WTC11 (cell line): ENCODE measurements around the gene CFAP74. TPM values are rescaled to one million over a fixed set of nuclear protein-coding genes. Genes with fewer than 3 reads are reported as not detected.

ENCODE experiments used
- ATAC-seq: fragments of 200-7000 bp; cut with Tn5 transposase; 2 replicates; pipeline ENCODE4 v1.10.0; 2021; ENCODE audit warnings: mild to moderate bottlenecking, moderate library complexity
- CTCF ChIA-PET: fragments of 300-600 bp; sonication (Branson Sonifier 250); formaldehyde crosslinking; loops from one replicate; lab custom pipeline; 2021; ENCODE audit warnings: antibody characterized with exemption; lab: Charles Lee
- POLR2A ChIA-PET: fragments of 350-600 bp; sonication (Branson Sonifier 250); formaldehyde crosslinking; loops from one replicate; lab custom pipeline; 2021; ENCODE audit warnings: antibody characterized with exemption; lab: Charles Lee
- DNase-seq: peaks from one replicate; pipeline ENCODE4 v3.0.0; 2021; ENCODE audit warnings: low spot score
- H3K27ac Mint-ChIP-seq: 2 replicates; pipeline ENCODE4 v1.8.0; 2021; ENCODE audit warnings: mixed read lengths
- H3K27me3 Mint-ChIP-seq: 2 replicates; pipeline ENCODE4 v1.8.0; 2021; ENCODE audit warnings: low read depth, mild to moderate bottlenecking, moderate library complexity, mixed read lengths
- H3K36me3 Mint-ChIP-seq: 2 replicates; pipeline ENCODE4 v1.8.0; 2021; ENCODE audit warnings: mixed read lengths
- H3K4me1 Mint-ChIP-seq: 2 replicates; pipeline ENCODE4 v1.8.0; 2022; ENCODE audit warnings: mixed read lengths
- H3K4me3 Mint-ChIP-seq: 2 replicates; pipeline ENCODE4 v1.8.0; 2021; ENCODE audit warnings: mild to moderate bottlenecking, moderate library complexity, mixed read lengths
- H3K9me3 Mint-ChIP-seq: 2 replicates; pipeline ENCODE4 v1.8.0; 2021; ENCODE audit warnings: mixed read lengths
- ATF1 ChIP-seq: sonication (generic); formaldehyde crosslinking; IDR thresholded peaks from 2 replicates; pipeline ENCODE4 v1.8.1; 2023; ENCODE audit warnings: mild to moderate bottlenecking, moderate library complexity, missing genetic modification reagents
- ETV6 ChIP-seq: sonication (generic); formaldehyde crosslinking; IDR thresholded peaks from 2 replicates; pipeline ENCODE4 v1.8.1; 2022; ENCODE audit warnings: mild to moderate bottlenecking, missing genetic modification reagents
- FOXJ3 ChIP-seq: sonication (generic); formaldehyde crosslinking; IDR thresholded peaks from 2 replicates; pipeline ENCODE4 v1.9.0; 2021; ENCODE audit warnings: missing genetic modification reagents, mild to moderate bottlenecking, borderline replicate concordance
- GTF2I ChIP-seq: fragments of 250-450 bp; sonication (Bioruptor Pico); conservative IDR thresholded peaks from 2 replicates; pipeline ENCODE4 v1.4.0; 2021; ENCODE audit warnings: mild to moderate bottlenecking
- IRF2 ChIP-seq: sonication (generic); formaldehyde crosslinking; IDR thresholded peaks from 2 replicates; pipeline ENCODE4 v1.8.0; 2022; ENCODE audit warnings: low read depth, missing genetic modification reagents, borderline replicate concordance
- JAZF1 ChIP-seq: fragments of 250-450 bp; sonication (Bioruptor Pico); IDR thresholded peaks from 2 replicates; pipeline ENCODE4 v1.9.0; 2021; ENCODE audit warnings: moderate library complexity, mild to moderate bottlenecking, inconsistent platforms
- NFE2L1 ChIP-seq: sonication (generic); formaldehyde crosslinking; IDR thresholded peaks from 2 replicates; pipeline ENCODE4 v1.8.1; 2023; ENCODE audit warnings: missing genetic modification reagents
- NFYB ChIP-seq: sonication (generic); formaldehyde crosslinking; conservative IDR thresholded peaks from 2 replicates; pipeline ENCODE4 v1.8.0; 2022; ENCODE audit warnings: low read depth, missing genetic modification reagents
- NR2C2 ChIP-seq: sonication (generic); formaldehyde crosslinking; IDR thresholded peaks from 2 replicates; pipeline ENCODE4 v1.8.0; 2022; ENCODE audit warnings: mild to moderate bottlenecking, missing genetic modification reagents
- NR3C1 ChIP-seq: sonication (generic); formaldehyde crosslinking; conservative IDR thresholded peaks from 2 replicates; pipeline ENCODE4 v1.8.1; 2023; ENCODE audit warnings: low read depth, mild to moderate bottlenecking, missing genetic modification reagents
- SMAD3 ChIP-seq: sonication (generic); formaldehyde crosslinking; IDR thresholded peaks from 2 replicates; pipeline ENCODE4 v1.8.0; 2022; ENCODE audit warnings: missing genetic modification reagents, mild to moderate bottlenecking, borderline replicate concordance
- SOX15 ChIP-seq: fragments of 250-450 bp; sonication (Bioruptor Pico); IDR thresholded peaks from 2 replicates; pipeline ENCODE4 v1.9.0; 2021; ENCODE audit warnings: mild to moderate bottlenecking
- TCF7 ChIP-seq: sonication (generic); formaldehyde crosslinking; IDR thresholded peaks from 2 replicates; pipeline ENCODE4 v1.8.0; 2022; ENCODE audit warnings: mild to moderate bottlenecking, low read depth, missing genetic modification reagents, moderate library complexity
- TP53 ChIP-seq: sonication (generic); formaldehyde crosslinking; IDR thresholded peaks from 2 replicates; pipeline ENCODE4 v1.8.1; 2023; ENCODE audit warnings: mild to moderate bottlenecking, missing genetic modification reagents
- ZNF263 ChIP-seq: sonication (generic); formaldehyde crosslinking; IDR thresholded peaks from 2 replicates; pipeline ENCODE4 v1.8.1; 2022; ENCODE audit warnings: low read depth, mild to moderate bottlenecking, moderate library complexity, missing genetic modification reagents
- ZNF396 ChIP-seq: fragments of 250-450 bp; sonication (Bioruptor Pico); IDR thresholded peaks from 2 replicates; pipeline ENCODE4 v1.8.0; 2021; ENCODE audit warnings: mild to moderate bottlenecking, moderate library complexity, borderline replicate concordance
- ZNF423 ChIP-seq: fragments of 250-450 bp; sonication (Bioruptor Pico); IDR thresholded peaks from 2 replicates; pipeline ENCODE4 v2.1.2; 2022; ENCODE audit warnings: mild to moderate bottlenecking, moderate library complexity
- ZNF671 ChIP-seq: fragments of 250-450 bp; sonication (Bioruptor Pico); IDR thresholded peaks from 2 replicates; pipeline ENCODE4 v1.8.0; 2021; ENCODE audit warnings: mild to moderate bottlenecking
- total RNA-seq: library from RNA; stranded (reverse); gene quantifications from 3 replicates; pipeline ENCODE4 v1.2.3, GENCODE V29; 2021
- TF ChIP-seq, protein P1 (sequence below): fragments of 250-450 bp; sonication (Bioruptor Pico); IDR thresholded peaks from 2 replicates; pipeline ENCODE4 v1.9.0; 2021; ENCODE audit warnings: mild to moderate bottlenecking
- TF ChIP-seq, protein P2 (sequence below): sonication (generic); formaldehyde crosslinking; IDR thresholded peaks from 2 replicates; pipeline ENCODE4 v1.8.1; 2022; ENCODE audit warnings: mild to moderate bottlenecking, missing genetic modification reagents, moderate library complexity, borderline replicate concordance
- TF ChIP-seq, protein P3 (sequence below): sonication (generic); formaldehyde crosslinking; IDR thresholded peaks from 2 replicates; pipeline ENCODE4 v1.8.0; 2022; ENCODE audit warnings: mild to moderate bottlenecking, missing genetic modification reagents
- TF ChIP-seq, protein P4 (sequence below): sonication (generic); formaldehyde crosslinking; IDR thresholded peaks from 2 replicates; pipeline ENCODE4 v1.8.1; 2023; ENCODE audit warnings: mild to moderate bottlenecking, missing genetic modification reagents, borderline replicate concordance
- TF ChIP-seq, protein P5 (sequence below): sonication (generic); formaldehyde crosslinking; IDR thresholded peaks from 2 replicates; pipeline ENCODE4 v1.8.1; 2023; ENCODE audit warnings: mild to moderate bottlenecking, missing genetic modification reagents
- TF ChIP-seq, protein P6 (sequence below): sonication (generic); formaldehyde crosslinking; IDR thresholded peaks from 2 replicates; pipeline ENCODE4 v1.8.0; 2023; ENCODE audit warnings: missing genetic modification reagents

CFAP74 gene
- total RNA-seq, 1 experiment from 2014 or later, result 0.35 TPM

DNA sequence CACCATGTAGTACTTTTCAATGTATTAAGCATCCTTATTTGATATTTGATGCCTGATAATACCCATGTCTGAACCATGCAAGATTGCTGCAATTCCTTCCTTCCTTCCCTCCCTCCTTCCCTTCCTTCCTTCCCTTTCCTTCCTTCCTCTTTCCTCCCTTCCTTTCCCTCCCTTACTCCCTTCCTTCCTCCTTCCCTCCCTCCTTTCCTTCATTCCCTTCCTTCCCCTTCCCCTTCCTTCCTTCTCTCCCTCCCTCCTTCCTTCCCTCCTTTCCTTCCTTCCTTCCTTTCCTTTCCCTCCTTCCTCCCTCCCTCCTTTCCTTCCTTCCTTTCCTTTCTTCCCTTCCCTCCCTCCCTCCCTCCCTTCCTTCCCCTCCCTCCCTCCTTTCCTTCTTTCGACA is 54.8 kb downstream of the CFAP74 start:
- CTCF ChIA-PET, result interaction anchor here (1.8 kb wide), 1 partner anchor 11 kb away, joined by 10 read pairs; no protein-coding TSS in a partner anchor
- Mint-ChIP-seq H3K36me3 (no peaks in the 10 kb centered on the region), H3K4me3 (no peak overlapping the region), H3K27me3 (no peaks in the 10 kb centered on the region), H3K4me1 (peaks cover 2% of the 10 kb centered on the region; the same call in 1 of the 2 replicates), H3K27ac (no peak overlapping the region), H3K9me3 (peaks cover 11% of the 10 kb centered on the region)
- DNase-seq (no peak), ATAC-seq (no peak)
- POLR2A ChIA-PET, result interaction anchor here (1.2 kb wide), 1 partner anchor 96 kb away, joined by 5 read pairs; no protein-coding TSS in a partner anchor
- TF ChIP-seq IRF2, result no peak
- no peak for TF ChIP-seq TP53 (CRISPR knock-in tag)
- TF ChIP-seq ATF1 (CRISPR knock-in tag), result no peak
- no peak for TF ChIP-seq JAZF1 (CRISPR knock-in tag)
- TF ChIP-seq NFE2L1, result no peak
- no peak for TF ChIP-seq NR2C2
- no peak for TF ChIP-seq ZNF423
- TF ChIP-seq TCF7 (CRISPR knock-in tag), result no peak
- no peak for TF ChIP-seq NR3C1 (CRISPR knock-in tag)
- TF ChIP-seq, protein P1, sequence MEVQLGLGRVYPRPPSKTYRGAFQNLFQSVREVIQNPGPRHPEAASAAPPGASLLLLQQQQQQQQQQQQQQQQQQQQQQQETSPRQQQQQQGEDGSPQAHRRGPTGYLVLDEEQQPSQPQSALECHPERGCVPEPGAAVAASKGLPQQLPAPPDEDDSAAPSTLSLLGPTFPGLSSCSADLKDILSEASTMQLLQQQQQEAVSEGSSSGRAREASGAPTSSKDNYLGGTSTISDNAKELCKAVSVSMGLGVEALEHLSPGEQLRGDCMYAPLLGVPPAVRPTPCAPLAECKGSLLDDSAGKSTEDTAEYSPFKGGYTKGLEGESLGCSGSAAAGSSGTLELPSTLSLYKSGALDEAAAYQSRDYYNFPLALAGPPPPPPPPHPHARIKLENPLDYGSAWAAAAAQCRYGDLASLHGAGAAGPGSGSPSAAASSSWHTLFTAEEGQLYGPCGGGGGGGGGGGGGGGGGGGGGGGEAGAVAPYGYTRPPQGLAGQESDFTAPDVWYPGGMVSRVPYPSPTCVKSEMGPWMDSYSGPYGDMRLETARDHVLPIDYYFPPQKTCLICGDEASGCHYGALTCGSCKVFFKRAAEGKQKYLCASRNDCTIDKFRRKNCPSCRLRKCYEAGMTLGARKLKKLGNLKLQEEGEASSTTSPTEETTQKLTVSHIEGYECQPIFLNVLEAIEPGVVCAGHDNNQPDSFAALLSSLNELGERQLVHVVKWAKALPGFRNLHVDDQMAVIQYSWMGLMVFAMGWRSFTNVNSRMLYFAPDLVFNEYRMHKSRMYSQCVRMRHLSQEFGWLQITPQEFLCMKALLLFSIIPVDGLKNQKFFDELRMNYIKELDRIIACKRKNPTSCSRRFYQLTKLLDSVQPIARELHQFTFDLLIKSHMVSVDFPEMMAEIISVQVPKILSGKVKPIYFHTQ (CRISPR knock-in tag), result no peak

DNA sequence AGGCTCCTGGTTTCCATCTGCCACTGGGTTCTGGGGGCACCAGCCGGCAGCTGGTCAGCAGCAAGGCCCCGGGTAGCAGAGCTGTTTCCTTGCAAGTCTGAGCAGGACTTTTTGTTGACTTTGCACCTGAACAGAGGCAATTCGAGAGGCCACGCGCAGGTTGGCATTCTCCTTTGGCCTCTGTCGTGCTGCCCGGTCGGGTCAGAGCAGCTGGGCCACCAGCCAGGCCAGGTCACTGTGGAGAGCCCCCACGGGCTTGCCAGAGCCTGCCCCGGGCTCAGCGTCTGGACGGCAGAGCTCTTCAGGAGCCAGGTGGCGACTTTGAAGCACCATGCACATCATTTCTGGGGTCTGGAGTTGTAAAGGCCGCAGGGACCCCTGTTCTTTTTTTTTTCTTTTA is 56.1 kb downstream of the CFAP74 start:
- CTCF ChIA-PET, result interaction anchor here (1.5 to 2.5 kb wide), 4 partner anchors 13 to 99 kb away, joined by 3 to 10 read pairs (median 7); no protein-coding TSS in a partner anchor
- H3K27ac Mint-ChIP-seq, result no peak overlapping the region
- no peak for TF ChIP-seq NFE2L1
- TF ChIP-seq JAZF1 (CRISPR knock-in tag), result no peak
- TF ChIP-seq, protein P2, sequence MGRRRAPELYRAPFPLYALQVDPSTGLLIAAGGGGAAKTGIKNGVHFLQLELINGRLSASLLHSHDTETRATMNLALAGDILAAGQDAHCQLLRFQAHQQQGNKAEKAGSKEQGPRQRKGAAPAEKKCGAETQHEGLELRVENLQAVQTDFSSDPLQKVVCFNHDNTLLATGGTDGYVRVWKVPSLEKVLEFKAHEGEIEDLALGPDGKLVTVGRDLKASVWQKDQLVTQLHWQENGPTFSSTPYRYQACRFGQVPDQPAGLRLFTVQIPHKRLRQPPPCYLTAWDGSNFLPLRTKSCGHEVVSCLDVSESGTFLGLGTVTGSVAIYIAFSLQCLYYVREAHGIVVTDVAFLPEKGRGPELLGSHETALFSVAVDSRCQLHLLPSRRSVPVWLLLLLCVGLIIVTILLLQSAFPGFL (CRISPR knock-in tag), result no peak
- TF ChIP-seq, protein P3, sequence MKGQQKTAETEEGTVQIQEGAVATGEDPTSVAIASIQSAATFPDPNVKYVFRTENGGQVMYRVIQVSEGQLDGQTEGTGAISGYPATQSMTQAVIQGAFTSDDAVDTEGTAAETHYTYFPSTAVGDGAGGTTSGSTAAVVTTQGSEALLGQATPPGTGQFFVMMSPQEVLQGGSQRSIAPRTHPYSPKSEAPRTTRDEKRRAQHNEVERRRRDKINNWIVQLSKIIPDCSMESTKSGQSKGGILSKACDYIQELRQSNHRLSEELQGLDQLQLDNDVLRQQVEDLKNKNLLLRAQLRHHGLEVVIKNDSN (CRISPR knock-in tag), result no peak
- no peak for TF ChIP-seq TP53 (CRISPR knock-in tag)
- TF ChIP-seq NFYB (CRISPR knock-in tag), result no peak
- TF ChIP-seq GTF2I (CRISPR knock-in tag), result no peak
- TF ChIP-seq, protein P4, sequence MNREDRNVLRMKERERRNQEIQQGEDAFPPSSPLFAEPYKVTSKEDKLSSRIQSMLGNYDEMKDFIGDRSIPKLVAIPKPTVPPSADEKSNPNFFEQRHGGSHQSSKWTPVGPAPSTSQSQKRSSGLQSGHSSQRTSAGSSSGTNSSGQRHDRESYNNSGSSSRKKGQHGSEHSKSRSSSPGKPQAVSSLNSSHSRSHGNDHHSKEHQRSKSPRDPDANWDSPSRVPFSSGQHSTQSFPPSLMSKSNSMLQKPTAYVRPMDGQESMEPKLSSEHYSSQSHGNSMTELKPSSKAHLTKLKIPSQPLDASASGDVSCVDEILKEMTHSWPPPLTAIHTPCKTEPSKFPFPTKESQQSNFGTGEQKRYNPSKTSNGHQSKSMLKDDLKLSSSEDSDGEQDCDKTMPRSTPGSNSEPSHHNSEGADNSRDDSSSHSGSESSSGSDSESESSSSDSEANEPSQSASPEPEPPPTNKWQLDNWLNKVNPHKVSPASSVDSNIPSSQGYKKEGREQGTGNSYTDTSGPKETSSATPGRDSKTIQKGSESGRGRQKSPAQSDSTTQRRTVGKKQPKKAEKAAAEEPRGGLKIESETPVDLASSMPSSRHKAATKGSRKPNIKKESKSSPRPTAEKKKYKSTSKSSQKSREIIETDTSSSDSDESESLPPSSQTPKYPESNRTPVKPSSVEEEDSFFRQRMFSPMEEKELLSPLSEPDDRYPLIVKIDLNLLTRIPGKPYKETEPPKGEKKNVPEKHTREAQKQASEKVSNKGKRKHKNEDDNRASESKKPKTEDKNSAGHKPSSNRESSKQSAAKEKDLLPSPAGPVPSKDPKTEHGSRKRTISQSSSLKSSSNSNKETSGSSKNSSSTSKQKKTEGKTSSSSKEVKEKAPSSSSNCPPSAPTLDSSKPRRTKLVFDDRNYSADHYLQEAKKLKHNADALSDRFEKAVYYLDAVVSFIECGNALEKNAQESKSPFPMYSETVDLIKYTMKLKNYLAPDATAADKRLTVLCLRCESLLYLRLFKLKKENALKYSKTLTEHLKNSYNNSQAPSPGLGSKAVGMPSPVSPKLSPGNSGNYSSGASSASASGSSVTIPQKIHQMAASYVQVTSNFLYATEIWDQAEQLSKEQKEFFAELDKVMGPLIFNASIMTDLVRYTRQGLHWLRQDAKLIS, result no peak
- TF ChIP-seq, protein P5, sequence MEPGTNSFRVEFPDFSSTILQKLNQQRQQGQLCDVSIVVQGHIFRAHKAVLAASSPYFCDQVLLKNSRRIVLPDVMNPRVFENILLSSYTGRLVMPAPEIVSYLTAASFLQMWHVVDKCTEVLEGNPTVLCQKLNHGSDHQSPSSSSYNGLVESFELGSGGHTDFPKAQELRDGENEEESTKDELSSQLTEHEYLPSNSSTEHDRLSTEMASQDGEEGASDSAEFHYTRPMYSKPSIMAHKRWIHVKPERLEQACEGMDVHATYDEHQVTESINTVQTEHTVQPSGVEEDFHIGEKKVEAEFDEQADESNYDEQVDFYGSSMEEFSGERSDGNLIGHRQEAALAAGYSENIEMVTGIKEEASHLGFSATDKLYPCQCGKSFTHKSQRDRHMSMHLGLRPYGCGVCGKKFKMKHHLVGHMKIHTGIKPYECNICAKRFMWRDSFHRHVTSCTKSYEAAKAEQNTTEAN, result no peak
- TF ChIP-seq ZNF396, result no peak
- TF ChIP-seq ZNF263 (CRISPR knock-in tag), result no peak
- TF ChIP-seq SOX15, result no peak
- no peak for TF ChIP-seq FOXJ3 (CRISPR knock-in tag)
- no peak for TF ChIP-seq ETV6
- TF ChIP-seq, protein P6, sequence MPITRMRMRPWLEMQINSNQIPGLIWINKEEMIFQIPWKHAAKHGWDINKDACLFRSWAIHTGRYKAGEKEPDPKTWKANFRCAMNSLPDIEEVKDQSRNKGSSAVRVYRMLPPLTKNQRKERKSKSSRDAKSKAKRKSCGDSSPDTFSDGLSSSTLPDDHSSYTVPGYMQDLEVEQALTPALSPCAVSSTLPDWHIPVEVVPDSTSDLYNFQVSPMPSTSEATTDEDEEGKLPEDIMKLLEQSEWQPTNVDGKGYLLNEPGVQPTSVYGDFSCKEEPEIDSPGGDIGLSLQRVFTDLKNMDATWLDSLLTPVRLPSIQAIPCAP, result no peak
- no peak for TF ChIP-seq SMAD3 (CRISPR knock-in tag)
- TF ChIP-seq IRF2, result no peak
- no peak for TF ChIP-seq ZNF671
- no peak for TF ChIP-seq NR2C2

More for the DNA sequence above, 56.1 kb downstream of the CFAP74 start:
- Mint-ChIP-seq H3K36me3 (no peaks in the 10 kb centered on the region), H3K4me1 (peaks cover 4% of the 10 kb centered on the region; the same call in 1 of the 2 replicates), H3K9me3 (peaks cover 11% of the 10 kb centered on the region), H3K4me3 (no peak overlapping the region), H3K27me3 (no peaks in the 10 kb centered on the region)
- no peak for ATAC-seq
- no peak for DNase-seq
- POLR2A ChIA-PET, result no interaction called here
